ENCODE results near the gene TCERG1L.
"Not testable (repeated sequence)": the region's sequence is repeated elsewhere in the genome, so short reads cannot be mapped to it uniquely, and the experiment has no call there.

TCERG1L gene

DNA sequence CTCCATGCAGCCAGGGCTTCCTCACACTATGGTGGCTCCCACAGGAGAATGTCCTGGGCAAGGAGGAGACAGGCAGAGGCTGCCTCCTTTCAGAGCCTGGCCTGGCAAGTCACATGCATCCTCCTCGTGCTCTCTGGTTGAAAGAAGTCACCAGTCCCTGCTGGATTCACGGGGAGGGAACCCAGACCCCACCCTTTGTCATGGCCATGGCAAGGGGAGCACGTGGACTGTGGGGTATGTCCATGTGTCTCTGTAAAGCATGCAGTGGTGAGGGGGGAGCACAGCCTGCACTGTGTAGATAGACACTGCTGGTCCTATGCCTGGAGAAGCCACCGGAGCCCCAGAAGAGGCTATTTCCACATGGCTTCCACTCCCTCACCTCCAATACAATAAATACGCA lies 225.0 kb downstream of the TCERG1L start:
- no peak for DNase-seq (ENCODE audit: low read depth in 2 of 2)

DNA sequence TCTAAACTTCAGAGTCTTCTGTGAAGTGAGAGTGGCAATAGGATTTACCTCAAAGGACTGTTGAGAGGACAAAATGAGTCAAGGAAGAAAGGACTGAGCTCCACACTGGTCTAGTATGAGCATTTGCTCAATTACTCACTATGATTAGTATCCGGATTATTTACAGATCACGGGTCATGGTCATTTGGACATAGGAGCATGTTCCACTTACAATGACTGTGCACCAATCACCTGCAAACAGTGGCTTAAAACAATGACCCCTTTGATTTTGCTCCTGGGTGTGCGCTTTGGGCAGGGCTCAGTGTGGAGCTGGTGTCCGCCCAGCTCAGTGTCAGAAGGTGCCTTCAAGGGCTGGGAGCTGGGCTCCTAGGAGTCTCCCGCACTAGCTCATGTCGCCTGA lies 225.4 kb downstream of the TCERG1L start:
- DNase-seq (ENCODE audit: low read depth in 2 of 2) = no peak

DNA sequence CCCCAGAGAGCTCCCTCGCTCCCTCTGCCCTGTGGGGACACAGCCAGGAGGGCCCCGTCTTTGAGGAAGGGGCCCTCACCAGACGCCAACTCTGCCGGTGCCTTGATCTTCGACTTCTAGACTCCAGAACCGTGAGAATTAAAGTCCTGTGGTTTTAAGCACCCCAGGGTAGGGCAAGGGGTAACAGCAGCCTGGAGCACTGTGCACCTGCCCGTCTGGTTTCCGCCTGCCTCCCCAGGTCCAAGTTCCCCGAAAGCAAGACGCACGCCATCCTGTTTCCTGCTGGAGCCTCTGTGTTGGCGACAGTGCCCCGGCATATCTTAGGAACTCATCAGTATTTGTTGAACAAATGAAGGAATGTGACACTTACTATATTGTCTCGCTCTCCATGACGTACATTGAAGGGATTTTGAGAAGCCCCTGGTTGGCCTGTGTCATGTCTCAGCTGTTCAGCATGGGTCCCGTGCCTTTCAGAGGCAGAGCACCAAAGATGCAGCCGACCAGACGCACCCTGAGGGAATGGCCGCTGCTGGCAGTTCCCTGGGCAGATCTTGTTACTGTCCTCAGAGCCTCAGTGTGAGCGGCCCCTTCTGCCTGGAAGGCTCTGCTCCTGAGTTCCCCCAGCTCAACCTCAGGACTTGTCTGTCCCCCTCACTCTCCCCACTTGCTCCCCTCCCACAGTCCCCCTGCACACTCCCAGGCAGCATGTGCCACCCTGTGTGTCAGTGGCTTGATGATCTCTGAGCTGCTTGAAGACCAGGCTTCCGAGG lies 226.2 kb downstream of the TCERG1L start:
- DNase-seq (ENCODE audit: low read depth in 2 of 2) = no peak

DNA sequence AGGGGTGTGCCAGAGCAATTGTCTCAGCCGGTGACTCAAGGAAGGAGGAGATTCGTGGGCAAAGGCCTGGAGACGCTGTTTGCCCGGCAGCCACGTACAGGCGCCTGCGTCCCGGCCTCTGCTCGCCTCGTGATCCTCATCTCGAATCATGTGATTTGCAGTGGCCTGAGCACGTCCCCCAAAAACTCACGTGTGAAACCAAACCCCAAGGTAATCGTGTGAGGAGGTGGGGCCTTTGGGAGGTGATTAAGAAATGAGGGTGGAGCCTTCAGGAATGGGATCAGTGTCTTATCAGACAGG lies 226.8 kb downstream of the TCERG1L start:
- DNase-seq (ENCODE audit: low read depth in 2 of 2) = no peak

DNA sequence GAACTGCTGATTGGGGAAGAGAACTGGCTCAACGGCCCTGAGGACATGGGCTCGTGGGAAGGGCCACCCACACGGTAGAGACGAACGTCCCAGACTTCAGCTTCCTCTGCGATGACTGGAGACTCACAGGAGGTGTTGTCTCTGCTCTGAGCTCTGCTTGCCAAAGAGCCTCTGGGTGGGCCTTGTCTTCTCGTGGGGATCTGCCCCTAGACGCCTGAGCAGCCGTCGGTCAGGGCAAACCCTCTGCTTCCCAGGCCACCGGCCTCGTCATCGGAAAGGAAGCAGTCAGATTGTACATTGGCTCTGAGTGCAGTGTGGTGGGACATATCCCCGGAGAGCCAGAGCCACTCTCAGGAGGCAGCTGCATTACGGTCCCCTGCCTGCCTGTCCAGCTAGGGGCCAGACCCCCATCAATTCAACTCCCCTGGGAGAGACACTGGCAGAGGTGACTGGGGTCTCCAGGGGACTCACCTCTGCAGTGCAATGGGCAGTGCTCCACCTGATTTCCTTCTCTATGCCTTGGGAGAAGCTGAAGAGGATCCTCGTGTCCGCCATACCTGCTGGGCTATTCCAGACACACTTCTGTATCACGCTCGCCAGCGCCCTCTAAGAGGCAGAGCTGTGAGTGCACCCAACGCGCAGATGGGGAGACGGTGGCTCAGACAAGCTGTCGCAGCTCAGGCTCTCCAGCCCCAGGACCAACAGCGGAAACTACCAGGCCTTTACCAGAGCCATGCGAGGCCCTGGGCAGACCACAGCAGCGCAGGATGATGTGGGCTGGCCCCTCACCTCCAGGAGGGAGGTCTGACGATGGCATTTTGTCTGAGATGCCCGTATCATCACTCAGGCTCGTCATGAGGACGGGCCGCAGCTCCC lies 227.4 kb downstream of the TCERG1L start:
- no peak for DNase-seq (ENCODE audit: low read depth in 2 of 2)

DNA sequence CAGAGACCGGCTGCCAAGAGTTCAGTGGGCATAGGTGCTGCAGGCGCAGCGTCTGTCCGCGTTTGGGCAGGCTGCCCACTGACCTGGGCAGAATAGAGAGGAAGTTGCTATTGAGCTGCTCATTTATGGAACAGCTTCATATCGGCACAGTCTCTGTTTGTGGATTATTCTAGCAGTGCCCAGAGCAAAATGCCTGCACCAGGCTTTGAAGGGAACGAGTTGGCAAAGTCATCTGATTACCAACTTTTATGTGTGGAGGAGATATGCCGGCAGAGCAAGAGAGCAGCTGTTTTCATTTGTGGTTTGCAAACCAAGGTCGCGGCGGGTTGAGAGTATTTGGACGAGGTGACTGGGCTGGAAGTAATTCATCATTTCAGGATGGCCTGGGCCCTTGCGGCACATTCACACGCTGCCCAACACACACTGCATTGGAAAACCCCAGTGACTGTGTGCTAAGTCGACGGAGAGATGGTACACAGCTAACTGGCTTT lies 228.5 kb downstream of the TCERG1L start:
- no peak for DNase-seq (ENCODE audit: low read depth in 2 of 2)

DNA sequence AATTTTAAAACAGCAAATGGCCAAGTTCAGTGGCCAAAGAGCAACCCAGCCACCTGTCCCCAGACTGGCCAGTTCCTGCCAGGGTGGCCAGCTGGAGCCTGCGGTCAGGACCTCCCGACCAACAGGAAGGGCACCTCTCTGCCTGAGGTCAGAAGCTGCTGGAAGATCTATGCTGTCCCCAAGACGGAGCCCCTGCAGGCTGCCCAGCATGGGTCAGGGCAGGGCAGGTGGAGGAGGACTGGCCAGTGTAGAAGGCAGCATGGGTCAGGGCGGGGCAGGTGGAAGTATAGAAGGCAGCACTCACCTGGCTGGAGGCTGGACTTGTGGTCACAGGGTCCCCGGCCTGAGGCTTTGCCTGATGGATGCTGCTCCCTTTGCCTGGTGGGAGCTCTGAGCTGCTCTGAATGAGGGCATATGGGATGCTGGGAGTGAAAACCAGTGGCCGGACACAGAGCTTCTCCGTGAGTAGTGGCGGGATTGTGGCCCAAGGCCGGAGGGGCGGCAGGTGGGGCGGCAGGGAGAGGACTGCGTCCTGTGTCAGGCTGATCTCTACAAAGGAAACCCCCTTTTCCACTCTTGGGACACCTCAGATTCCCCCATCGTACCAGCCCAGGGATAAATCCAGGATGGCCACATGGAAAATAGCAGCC lies 229.2 kb downstream of the TCERG1L start:
- DNase-seq (ENCODE audit: low read depth in 2 of 2) = no peak

DNA sequence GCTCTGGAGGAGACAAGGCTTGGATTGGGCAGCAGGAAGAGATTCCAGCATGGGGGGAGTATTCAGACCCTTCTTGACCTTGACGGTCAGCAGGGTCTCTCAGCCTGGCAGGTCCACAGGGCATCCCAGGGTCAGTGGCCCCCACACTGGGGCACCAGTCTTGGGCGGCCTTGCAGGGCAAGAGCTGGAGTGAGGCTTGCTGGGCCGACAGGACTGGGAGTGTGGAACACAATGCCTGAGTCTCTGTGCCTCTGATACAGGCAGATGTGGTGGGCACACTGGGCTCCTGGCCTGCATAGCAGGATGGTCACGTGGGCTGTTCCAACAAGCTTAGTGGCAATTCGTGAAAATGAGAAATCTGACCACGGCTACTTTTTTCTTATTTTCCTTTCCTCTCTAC lies 229.7 kb downstream of the TCERG1L start:
- no peak for DNase-seq (ENCODE audit: low read depth in 2 of 2)

DNA sequence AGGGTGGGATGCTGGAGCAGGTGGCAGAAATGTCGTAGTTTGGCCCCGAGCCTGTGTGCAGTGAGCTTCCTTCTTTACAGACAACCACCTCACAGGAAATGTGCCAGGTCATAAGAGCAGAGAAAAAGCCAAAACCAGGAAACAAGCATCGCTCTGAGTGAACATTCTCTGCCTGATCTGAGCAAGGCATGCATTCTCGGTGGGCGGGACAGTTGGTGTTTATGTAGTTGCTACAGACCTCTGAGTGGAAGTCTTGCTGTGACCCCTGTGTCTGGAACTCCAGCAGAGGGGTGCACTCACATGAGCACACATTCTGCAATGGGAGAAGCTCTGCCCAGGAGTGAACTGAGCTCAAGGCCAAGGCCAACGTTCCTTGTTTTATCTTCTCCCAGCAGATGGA lies 230.1 kb downstream of the TCERG1L start:
- no peak for DNase-seq (ENCODE audit: low read depth in 2 of 2)

DNA sequence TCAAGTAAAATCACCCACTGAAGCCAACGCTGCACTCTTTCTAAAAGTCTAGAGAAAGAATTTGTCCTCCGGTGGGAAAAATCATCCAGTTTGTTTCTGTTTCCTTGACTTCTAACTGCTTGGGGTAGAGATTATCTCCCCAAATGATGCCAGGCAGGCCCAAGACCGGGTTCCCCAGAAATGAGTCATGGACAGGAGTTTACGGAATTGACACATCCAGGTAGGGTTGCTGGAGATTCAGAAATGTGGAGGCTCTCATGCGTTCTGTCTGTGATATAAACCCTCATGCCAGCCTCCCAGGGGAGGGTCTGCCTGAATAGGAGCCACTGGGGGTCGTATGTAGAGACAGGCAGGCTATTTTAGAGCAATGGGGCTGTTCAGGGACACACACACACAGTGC lies 230.9 kb downstream of the TCERG1L start:
- DNase-seq (ENCODE audit: low read depth in 2 of 2) = no peak

DNA sequence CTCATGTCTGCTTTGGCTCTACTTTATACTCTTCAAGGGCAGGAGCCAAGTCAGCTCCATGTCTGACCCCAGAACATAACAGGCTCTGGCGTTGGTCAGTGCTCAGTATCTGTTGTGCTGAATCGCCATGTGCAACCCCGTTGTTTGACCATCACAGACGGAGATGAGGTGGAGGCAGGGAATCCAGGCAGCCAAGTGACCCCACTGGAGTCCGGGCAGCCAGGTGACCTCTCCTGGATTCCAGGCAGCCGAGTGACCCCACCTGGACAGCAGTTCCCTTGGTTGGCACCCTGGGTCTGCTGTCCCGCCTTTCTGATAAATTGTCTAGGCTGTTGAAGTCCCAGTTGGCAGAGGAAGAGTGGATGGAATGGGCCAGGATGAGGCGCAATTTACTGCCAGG lies 232.2 kb downstream of the TCERG1L start:
- no peak for DNase-seq (ENCODE audit: low read depth in 2 of 2)

DNA sequence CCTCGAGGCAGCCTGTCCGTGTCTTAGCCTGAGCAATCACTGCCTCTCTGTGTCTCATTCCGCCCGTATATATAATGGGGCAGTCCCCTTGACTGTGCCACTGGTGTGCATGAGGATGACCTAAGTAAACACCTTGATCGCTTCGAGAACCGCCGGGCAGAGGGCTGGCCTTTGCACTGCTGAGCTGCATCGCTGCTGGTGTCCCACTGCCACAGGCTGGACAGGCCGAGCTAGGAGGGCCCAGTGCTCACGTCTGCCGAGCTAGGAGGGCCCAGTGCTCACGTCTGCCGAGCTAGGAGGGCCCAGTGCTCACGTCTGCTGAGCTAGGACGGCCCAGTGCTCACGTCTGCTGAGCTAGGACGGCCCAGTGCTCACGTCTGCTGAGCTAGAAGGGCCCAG lies 232.6 kb downstream of the TCERG1L start:
- not testable (repeated sequence) for DNase-seq (ENCODE audit: low read depth in 2 of 2)

DNA sequence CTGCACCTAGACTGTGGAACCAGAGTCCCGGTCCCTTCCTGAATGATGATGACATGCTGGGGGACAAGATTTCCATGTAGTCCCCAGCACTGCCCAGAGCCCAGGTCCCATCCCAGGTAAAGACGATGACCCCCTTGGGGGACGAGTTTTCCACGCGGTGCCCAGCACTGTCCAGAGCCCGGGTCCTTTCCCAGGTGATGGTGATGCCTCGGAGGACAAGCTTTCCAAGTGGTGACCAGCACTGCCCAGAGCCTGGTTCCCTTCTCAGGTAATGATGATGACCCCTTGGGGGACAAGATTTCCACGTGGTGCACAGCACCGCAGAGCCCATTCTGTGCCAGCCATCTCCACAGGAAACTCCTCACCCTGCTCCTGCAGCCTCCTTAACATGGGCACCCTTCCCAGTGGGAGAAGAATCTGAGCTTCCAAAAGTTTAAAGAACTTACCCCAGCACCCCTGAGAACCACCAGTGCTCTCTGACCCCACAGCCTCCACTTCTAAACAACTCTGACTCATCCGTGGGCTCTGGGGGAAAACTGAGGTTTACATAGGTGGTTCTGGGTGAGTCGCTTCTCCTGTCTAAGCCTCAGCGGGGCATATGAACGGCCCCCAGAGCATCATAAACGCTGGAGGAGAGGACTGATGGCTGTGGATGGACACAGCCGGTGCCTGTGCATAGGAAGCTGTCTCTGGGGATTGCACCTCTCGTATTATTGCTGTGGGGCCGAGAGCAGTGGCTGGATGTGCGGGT lies 233.2 kb downstream of the TCERG1L start:
- DNase-seq (ENCODE audit: low read depth in 2 of 2) = no peak

DNA sequence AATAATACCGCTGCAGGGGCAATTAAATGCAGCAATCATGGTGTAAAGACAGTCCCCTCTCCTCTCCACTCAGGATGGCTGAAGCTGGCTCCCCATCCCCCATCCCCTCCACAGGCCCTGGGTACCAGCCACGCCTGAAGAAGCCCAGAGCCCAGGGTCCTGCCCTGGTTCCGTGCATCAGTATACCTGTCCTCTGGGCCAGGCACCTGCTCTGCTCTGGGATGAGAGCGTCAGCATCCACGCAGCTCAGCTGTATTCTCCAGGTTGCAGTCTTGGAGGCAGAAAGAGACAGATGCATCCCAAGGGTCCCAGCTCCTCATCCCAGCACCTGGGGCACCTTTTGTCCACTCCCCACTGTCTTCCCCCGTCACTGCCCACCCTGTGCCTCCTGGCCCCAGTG lies 233.8 kb downstream of the TCERG1L start:
- no peak for DNase-seq (ENCODE audit: low read depth in 2 of 2)

DNA sequence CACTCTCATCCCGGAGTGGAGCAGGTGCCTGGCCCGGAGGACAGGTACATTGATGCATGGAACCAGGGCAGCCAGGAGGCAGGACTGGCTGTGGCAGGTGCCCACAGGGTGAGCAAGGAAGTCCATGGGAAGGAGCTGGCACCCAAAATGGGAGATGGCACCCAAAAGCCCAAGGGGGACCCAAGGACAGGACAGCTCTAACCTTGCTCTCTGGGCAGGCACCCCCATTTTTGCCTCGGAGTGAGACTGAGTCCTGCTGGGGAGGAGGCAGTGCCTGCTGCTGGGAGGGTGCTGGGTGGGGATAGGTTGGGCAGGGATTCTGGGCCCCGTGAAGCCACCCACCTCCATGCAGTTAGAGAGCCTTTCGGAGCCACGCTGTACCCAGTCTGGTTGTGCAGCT lies 234.5 kb downstream of the TCERG1L start:
- no peak for DNase-seq (ENCODE audit: low read depth in 2 of 2)

DNA sequence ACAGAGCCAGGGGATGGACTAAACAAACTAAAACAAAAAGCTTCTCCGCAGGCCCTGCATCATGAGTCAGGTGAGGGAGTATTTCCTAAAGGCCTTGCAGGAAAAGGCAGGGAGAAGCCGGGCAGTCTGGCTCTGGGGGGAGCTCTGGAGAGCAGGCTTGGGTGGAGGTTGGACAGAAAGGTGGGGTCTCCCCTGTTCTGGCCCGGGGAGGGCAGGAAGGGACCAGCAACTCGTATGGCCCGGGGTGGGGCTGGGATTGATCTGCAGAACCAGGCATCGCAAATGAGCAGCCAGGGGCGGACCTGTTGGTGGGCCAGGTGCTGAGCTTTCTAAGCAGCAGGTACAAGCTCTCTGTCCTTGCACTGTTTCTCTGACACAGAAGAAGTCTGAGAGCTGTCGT lies 235.2 kb downstream of the TCERG1L start:
- DNase-seq (ENCODE audit: low read depth in 2 of 2) = no peak

DNA sequence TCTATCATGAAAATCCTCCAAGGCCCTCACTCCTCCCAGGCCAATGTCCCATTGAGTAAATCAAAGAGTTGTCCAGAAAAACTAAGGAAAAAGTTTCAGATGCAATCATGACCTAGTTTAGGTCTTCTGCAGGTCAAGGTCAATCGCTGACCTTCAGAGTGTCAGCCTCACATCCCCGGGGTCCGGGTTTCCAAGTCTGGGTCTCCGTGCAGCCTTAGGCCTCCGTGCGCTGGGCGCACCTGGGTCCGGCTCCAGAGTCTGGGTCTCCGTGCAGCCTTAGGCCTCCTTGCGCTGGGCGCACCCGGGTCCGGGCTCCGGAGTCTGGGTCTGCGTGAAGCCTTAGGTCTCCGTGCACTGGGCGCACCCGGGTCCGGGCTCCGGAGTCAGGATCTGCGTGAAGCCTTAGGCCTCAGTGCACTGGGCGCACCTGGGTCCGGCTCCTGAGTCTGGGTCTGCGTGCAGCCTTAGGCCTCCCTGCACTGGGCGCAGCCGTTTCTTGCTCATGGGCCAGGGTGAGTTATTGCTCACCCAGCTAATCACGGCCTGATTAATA lies 236.2 kb downstream of the TCERG1L start:
- no peak for DNase-seq (ENCODE audit: low read depth in 2 of 2)

DNA sequence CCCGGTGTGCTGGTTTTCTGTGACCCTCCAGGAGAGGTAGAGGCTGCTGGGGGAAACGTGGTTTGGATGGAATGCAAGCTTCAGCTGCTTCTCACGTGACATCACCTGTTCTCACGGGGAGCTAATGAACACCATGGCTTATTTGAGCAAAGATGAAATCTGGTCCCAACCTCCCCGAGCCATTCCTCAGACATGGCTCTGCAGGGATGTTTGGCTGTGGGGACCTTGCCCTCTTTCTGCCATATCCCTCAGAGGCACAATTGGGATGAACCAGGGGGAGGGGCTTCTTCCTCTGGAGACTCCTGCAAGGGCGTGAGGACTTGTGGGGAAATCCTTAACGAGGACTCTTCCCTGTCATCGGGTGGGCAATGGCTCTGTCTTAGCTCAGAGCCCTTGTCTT lies 236.8 kb downstream of the TCERG1L start:
- DNase-seq (ENCODE audit: low read depth in 2 of 2) = no peak

DNA sequence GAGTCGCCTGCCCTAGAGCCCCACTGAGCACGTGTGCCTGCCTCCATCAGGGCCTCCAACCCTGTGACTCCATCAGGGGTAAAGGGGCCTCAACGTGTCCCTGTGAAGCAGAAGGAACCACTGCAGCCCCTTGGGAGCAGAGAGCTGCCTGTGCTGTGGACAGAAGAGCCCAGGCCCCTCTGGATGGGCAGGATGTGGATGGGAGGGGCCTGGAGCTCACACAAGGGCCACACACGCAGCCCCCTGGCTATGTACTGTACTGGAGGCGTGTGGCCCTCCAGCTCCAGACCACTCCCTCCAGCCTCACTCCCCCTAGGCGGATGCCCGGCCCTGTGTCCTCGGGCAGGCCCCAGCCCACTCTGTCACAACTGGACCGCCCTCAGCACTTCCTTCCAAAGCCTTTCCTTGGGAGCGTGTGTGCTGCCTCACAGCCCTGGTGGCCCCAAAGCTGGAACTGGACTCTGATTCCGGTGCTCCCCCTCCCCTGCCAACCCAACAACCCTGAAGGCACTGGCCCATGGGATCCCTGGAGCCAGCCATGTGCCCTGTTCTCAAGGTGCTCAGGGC lies 238.0 kb downstream of the TCERG1L start:
- DNase-seq (ENCODE audit: low read depth in 2 of 2) = no peak

DNA sequence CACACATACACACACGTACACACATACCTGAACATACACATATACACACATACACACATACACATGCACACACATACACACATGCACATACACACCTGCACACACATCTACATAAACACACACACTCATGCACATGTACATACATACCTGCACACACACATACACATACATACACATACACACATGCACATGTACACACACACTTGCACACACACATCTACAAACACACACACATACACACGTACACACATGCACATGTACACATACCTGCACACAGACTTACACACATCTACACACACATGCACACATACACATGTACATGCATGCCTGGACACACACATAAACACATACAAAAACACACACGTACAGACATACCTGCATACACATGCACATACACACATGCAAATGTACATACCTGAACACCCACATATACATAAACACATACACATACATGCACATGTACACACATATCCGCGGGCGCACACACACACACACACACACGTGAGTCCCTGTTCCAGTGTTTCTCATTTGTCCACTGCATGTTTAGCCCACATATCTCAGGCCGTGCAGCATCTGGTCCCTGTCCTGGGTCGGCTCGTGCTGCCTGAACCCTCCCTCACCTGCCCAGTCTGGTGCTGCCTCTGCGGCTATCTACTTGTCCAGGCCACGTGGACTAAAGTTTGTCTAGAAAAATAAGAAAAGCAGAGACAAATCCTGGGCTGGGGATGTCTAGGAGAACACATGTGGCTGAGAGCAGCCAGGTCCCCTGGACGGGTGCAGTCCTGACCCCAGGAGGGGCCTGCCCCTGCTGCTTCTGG lies 238.7 kb downstream of the TCERG1L start:
- DNase-seq (ENCODE audit: low read depth in 2 of 2) = no peak

All from stimulated activated CD4-positive, alpha-beta T cell treated with anti-CD3 and anti-CD28 coated beads, Interleukin-12 subunit alpha, Interleukin-12 subunit beta, amount 100 ng/mL, for 24 hours (primary cell).